Ramos (cell line): ENCODE data around the gene NR2C2.

Source experiments
- in situ Hi-C: fragments of 300-500 bp; cut with MboI; formaldehyde crosslinking; loops from one replicate; pipeline ENCODE4 v1.14.3; 2022; ENCODE audit warnings: low sequenced_read_pairs; ENCODE audit not compliant: unreplicated experiment

Gene NR2C2

DNA sequence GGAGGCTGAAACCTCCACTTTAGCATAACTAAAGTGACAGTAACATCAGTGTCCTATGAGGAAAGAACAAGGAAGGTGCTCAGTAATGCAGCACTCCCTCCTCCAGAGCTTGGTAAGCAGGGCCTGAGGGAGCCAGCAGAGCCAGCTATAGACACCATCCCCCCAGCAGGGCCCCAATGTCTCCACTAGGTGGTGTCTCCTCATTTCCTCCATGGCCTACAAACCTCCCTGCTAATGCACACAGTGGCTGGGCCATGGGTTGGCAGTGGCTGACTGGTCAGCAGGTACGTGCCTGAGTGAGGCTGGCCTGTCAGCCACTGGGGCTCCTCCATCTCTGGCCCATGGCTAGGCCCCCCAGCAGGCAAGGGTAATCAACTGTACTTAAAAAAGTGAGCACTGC is 104.1 kb downstream of the NR2C2 start:
- in situ Hi-C loops = no loop called here

DNA sequence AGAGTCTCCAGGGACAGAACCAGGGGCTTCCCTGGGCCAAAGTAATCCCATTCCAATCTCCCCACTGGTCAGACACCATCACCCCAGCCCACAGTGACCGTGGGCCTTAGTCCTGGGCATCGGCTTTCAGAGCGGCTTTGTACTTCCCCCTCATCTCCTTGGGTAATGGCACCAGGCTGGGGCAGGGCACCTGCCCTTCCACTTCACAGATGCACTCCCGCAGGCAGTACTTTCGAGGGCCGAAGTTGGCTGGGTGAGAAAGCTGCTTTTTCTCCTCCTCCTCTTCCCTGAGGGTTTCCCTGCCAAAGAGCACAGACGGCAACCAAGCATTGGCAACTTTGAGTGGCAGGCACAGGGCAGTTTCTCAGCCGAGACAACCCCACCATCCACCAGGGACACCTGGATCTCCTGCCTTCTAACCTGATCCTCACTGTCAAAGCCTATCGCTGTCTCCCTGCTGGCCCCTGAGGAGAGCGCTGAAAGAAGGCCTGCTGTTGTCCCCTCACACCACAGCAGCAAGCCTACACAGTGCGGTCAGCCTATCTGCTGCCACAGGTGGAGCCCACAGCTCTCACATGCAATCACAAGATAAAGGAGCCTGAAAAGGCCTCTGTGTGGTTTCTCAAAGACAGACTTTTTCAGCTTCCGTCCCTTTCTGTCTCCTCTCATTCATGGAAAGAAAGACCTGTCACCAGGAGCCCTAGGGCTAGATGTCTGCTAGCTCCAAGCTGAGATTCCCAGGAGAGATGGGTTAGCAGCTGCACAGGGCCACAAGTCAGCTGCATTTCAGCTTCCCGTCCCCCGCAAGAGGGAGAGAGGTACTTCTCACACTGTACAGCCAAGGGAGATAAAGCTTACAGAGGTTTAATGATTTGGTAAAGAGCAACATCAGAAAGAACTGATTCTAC is 105.2 kb downstream of the NR2C2 start:
- in situ Hi-C loops = no loop called here

DNA sequence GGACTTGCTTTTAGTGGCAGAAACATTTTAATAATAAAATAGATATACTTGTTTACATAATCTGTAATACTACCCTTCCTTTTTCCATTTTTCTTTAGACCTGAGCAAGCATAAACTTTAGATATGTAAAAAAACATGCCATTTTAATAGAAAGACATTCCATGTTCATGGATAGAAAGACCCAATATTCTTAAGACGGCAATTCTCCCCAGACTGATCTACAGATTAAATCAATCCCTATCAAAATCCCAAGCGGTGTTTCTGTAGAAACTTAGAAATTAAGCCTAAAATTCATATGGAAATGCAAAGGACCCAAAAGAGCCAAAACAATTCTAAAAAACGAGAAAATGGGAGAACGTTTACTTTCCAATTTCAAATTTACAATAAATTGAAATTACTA is 106.2 kb downstream of the NR2C2 start:
- in situ Hi-C loops = no loop called here

DNA sequence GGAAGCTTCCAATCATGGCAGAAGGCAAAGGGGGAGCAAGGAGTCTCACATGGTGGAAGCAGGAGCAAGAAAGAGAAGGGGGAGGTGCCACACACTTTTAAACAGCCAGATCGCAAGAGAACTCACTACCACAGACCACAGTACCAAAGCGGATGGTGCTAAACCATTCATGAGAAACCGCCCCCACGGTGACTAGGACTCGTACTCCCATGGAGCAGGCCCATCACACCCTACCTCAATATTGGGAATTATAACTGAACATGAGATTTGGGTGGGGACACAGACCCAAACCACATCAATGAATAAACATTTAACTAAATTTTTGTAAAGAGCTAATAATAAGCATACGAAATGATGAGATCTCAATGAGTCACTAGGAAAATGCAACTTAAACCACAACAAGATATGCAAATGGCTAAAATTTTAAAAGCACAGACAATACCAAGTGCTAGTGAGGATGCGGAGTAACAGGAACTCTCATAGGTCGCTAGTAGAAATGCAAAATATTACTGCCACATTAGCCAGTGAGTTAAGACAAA is 107.7 kb downstream of the NR2C2 start:
- in situ Hi-C loops = no loop called here

DNA sequence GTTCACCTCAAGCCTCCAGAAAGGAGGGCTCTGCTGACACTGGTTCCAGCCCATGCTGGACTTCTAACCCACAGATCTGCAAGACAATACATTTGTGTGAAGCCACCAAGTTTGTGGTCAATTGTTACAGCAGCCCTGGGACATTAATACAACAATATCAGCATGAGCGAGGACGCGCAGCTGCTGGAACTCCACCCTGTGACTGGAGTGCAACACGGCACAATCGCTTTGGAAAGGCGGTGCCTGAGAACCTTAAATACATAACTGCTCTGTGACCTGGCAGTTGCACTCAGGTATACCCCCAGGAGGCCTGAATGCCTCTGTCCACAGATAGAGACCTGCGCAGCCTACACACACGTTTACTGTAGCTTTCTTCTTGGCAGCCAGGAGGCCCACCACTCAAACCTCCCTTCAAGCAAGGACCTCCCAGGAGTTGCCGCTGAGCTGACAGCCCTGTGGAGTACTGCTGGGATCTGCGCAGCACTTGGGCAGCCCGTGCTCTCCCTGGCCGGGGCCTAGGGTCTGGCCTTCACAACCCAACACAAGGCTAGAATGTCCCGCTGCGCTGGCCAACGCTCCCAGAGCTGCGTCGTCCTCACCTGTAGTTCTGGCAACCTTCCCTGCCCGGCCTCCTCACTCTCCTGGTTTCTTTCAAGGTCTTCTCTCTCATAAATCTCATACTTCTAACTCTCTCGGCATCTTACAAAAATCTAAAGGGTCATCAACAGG is 109.5 kb downstream of the NR2C2 start:
- in situ Hi-C loops = no loop called here

DNA sequence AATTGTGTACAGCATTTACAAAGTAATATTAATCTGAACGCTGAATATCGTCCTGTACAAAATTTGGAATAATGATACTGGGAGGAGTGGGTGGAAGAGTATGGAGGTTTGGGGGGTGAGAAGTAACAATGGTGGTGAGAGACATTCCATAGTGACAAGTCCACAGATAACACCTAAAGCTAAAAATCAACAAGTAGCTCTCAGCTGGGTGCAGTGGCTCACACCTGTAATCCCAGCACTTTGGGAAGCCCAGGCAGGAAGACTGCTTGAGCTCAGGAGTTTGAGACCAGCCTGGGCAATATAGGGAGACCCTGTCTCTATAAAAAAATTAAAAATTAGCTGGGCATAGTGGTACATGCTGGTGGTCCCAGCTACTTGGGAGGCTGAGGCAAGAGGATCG is 112.6 kb downstream of the NR2C2 start:
- in situ Hi-C loops = no loop called here

DNA sequence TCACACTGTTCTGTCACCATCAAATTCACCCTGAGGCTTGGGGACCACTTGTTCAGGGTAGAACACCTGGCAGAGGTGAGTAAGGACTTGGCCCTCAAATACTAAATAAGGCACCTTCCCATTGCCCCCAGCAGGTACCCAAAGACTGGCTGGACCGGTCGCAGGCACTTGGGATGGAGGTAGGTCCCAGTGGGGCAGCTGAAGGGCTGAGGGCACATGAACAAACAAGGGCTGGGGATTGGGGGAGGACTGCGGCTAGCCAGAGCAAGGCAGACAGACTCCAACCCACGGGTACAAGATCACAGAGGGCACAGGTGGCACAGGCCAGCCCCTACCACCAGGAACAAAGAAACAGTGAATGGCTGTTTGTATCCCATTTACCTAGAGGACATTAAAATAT is 115.9 kb downstream of the NR2C2 start:
- in situ Hi-C loops = no loop called here

DNA sequence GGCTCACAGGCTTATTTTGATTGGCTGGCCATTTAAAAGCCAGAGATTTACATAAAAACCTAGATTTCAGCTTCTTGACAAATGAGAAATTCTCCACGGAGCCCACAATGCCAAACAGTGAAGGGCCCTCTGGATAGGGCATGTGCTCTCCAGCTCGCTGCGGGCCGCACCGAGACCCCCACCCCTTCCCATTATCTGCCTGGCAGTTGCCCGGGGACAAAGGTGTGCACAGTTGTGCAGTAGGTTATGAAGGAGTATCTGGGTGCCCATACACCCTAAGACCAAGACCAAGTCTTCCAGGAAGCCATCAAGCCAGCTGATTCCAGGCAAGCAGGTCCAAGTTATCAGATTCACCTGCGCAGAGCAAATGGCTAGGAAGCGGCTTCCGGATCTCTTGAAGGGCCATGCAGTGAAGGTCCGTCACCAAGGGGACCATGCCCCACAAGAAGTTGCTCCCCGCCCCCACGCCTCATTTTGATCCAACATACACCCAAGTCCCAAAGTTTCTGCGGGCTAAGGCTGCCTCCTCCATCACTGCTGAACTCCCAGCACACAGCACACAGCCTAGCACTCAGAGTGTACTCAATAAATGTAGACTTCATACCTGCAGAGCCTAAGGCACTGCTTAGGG is 116.4 kb downstream of the NR2C2 start:
- in situ Hi-C loops = no loop called here

DNA sequence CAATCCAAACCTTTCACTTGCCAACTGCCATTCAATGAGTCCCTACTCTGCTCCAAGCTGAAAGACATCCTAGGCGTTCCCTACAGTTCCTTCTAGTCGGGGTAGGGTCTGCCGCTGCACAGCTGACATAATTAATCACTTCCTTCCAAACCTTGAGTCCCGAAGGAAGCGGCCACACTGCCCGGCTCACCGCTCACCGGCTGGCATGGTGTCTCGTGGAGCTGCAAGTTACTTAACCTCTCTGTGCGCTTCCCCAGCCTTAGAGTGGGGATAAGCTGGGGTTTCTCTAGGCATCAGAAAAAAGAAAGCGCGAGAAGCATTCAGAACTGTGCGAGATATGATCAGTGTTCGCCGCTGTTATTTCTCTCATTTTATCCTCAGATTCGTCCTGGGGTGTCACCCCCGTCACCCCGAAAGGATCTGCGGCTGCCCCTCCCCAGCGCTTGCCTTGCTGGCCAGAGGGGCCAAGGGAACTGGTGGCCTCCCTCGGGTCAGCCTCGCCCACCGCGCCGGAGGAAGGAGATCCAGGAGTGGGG is 117.0 kb downstream of the NR2C2 start:
- in situ Hi-C loops = no loop called here

DNA sequence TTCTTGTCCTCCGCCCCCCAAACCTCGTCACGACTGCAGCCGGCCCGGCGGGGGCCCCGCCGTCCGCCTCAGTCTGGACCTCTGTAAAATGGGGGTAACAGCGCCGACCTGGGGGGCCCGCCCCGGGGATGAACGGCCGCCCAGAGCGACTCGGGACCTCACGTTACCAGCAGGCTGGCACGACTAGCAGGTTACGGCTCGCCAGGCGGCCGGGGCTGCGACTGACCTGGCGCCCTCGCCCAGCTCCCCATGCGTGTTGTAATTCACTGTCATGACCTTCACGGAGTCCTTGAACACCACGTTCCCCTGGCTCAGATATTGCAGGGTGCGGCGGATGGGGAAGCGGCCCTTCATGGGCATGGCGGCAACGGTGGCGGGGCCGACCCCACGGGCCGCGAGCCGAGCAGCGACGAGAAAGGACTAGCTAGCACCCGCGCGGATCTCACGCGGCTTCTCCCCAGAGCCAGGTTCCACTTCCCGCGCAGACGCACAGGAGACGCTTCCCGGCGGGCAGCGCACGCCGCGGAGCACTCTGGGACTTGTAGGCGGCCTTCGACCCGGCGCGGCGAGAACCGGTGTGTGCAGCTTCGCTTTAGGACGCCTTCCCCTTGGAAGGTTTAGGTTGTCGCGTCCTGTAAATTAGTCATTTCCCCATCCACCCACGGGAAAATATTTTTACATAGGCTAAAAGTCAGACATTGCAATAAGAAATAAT is 117.6 kb downstream of the NR2C2 start, which contains the start of gene MRPS25:
Gene MRPS25, minus strand, starts transcription at position 481 of the 715 bp plus-strand sequence. Its CDS starts 121 bp downstream, at position 360.
- in situ Hi-C loops = no loop called here

DNA sequence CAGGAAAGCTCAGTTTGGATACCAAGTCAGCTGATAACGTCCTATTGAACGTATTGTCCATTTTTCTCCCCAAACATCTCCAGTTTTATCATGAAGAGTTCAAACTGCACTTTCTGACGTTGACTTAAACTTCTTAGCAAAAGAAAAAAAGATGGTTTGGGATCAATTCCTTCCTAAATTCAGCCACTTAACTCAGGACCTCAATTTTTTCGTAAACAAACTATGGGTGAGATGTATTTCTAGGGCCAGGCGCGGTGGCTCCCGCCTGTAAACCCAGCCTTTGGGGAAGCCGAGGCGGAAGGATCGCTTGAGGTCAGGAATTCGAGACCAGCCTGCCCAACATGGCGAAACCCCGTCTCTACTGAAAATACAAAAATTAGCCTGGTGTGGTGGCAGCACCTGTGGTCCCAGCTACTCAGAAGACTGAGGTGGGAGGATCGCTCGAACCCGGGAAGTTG is 118.2 kb downstream of the NR2C2 start:
- in situ Hi-C loops = no loop called here

DNA sequence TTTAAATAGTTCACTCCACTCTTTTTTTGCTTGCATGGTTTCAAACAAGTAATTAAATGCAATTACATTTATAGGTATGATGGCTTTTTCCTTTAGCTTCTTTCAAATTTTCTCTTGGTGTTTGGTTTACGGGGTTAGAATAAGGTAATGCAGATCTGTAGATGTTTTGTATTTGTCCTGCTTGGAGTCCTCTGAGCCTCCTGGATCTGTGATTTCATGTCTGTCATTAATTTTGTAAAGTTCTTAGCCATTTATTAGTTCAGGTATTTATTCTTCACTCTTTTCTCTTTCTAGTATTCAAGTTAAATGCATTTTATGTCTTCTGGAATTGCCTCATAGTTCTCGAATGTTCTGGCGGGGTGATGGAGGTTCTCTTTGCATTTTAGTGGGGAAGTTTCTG is 119.1 kb downstream of the NR2C2 start:
- in situ Hi-C loops = no loop called here

DNA sequence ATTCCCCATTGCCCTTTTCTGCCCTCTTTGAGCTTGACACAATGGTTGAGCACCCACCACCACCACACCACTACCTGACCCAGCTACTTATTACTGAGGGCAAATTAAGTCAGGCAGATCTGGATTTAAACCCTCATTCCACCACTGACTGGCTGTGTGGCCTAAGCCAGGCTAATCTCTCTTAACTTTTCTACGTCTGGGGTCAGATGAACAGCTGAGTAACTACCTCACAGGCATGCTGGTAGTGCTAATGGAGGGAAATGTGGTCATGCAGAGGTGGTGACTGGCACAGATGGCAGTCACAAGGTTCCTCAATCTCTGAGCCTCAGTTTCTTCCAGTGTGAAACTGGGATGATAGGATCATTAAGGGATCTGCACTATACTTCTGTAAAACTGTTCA is 122.1 kb downstream of the NR2C2 start:
- in situ Hi-C loops = no loop called here

DNA sequence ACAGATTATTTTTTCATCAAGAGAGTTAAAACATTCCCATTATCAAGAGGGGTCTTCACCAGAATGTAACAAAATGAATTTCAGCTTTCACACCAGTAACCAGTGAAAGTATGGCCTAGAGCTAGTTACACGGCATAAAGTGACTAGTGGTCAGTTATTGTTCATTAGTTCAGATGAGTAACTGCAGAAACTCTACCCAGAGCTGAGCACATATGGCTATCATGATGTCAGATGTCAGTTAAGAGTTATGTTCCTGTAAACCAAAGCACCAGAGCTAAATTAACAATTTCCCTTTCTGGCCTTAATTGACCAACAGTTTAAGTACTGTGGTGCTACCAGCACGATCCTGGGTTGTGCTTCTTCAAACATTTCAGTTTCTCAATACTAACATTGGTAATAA is 124.3 kb downstream of the NR2C2 start:
- in situ Hi-C loops = no loop called here

DNA sequence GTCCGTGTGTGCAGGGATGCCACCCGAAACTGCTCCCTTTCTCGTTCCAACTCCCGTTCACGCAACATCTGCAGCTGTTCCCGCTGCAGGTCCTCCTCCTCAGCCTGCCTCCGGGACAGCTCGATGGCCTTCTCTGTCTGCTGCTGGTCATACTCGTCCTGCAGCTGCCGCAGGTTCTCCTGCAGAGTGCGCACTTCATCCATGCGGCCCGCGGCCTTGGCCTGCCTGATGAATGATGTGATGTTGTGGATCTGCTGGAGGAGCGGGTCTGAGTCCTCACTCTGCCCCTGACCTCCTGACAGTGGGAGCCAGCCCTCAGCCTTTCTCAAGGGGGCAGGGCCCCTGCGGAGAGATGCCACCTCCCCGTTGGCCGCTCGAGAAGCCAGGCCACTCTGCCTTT is 127.1 kb downstream of the NR2C2 start:
- in situ Hi-C loops = no loop called here

DNA sequence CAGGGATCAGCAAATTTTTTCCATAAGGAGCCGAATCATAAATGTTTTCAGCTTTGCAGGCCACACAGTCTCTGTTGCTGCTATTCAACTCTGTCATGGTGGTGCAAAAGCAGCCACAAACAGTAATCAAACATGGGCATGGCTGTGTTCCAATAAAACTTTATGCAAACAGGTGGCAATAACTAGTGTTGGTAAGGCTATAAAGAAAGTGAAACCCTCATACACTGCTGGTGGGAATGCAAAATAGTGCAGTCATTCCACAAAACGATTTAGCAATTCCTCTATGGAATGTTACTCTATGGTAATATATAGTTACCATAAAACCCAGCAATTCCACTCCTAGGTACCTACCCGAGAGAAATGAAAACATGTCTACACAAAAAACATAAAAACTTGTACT is 131.7 kb downstream of the NR2C2 start:
- in situ Hi-C loops = no loop called here

DNA sequence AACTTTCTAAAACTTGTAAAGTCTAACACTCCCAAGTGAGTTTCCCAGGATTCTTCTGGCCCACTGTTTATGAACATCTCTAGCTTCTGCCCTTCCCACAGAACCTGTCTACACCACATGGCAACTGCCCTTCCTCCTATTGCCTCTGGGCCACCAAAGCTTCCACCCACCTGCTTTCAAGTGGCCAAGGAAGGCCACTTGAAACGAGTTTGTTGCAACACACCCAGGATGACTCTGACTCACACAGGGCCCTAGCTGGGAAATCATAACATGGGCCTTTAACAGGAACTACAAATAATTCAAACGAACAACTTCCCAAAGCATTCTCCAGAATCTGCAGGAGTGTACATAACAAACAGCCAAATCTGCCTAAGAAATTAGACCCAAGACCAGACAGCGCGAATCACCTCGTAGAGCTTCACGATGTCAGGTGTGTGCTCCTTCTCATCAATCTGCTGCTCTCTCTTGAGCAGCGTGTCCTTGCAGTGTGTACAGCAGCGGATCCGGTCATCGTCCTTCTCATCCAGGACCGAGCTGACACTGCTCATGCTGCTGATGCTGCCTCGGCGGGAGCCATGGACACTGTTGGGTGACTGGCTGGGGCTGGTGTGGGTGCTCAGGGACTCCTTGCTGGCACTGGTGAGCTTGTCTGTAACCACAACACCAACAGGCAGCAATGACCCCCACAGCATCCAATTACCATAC is 134.7 kb downstream of the NR2C2 start:
- in situ Hi-C loops = no loop called here

DNA sequence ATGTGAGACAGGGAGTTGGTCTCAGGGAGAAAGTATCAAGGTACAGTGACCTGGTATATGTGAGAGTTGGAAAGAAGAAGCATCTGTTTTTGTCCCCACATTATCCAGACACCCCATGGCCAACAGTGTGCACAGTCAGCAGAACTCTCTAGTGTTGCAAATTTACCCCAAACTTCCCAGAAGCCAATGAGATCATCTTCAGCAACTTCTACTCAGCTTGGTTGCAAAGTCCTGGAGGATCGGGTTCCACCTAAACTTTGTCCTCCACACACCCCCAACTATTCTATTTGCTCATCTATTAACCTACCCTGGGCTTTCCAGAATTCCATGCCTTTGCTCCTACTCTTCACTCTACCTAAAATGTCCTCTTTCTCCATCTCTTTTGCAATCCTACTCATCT is 135.9 kb downstream of the NR2C2 start:
- in situ Hi-C loops = no loop called here

DNA sequence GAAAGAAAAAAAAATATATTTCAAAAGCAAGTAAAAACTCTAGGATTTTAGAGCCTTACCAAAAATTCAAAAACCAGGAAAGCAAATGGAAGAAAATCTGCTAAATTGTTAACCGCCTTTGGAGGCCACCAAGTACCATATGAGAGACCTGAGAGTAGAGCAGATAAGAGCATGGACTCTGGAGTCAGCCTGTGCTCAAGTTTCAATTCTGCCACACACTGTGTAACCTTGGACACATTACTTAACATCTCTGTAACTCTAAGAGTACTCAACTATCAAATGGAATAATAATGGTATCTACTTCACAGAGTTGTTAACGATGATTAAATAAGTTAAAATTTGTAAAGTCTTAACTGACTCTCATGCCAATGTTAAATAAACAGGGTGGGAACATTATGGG is 138.9 kb downstream of the NR2C2 start:
- in situ Hi-C loops = no loop called here
